ENCODE measurements around the gene FYTTD1. TPM values are rescaled to one million over a fixed set of nuclear protein-coding genes. Genes with fewer than 3 reads are reported as not detected.
A peak's percentile ranks its signal among the peaks of the same experiment; 100 is the strongest.
"Not testable (repeated sequence)": the region's sequence is repeated elsewhere in the genome, so short reads cannot be mapped to it uniquely, and the experiment has no call there.

FYTTD1 gene, protein sequence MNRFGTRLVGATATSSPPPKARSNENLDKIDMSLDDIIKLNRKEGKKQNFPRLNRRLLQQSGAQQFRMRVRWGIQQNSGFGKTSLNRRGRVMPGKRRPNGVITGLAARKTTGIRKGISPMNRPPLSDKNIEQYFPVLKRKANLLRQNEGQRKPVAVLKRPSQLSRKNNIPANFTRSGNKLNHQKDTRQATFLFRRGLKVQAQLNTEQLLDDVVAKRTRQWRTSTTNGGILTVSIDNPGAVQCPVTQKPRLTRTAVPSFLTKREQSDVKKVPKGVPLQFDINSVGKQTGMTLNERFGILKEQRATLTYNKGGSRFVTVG
- total RNA-seq = 17.1 TPM

DNA sequence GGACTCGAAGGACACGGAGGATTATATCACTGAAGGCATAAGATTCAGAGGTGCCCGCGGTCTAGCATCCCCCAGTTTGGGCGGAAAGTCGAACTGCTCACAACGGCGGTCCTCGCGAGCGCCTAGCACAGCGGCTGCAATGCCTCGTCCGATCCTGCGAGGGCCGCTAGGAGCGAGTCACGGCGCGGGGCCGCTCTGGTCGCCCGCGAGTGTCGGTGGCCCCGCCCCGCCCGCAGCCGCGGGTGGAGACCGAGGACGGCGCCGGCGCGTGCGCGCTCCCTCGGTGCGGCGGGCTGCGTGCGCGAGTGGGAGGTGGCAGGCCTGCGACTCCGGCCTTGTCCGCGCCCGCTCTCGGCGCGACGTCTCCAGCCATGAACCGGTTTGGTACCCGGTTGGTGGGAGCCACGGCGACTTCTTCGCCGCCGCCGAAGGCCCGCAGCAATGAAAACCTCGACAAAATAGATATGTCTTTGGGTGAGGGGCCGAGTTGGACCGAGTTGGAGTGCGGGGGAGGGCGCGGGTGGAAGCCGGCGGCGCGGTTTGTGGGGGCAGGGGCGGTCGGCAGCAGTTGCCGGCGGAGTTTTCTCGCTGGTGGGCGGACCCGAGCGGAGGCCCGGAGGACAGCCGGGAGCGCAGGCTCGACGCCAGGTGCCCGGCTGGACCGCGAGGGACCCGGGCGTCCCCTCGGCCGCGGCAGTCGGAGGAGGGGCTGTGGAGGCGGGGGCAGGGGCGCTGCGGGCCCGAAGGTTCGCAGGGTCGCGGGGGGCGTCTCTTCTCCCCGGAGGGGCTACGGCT is at the start of gene FYTTD1:
Gene FYTTD1, plus strand, starts transcription at position 283 of the 795 bp plus-strand sequence. Its CDS starts 89 bp downstream, at position 372.
- peak; percentile 94 for DNase-seq (ENCODE audit: low spot score)
- ATAC-seq = peak; percentile 92

DNA sequence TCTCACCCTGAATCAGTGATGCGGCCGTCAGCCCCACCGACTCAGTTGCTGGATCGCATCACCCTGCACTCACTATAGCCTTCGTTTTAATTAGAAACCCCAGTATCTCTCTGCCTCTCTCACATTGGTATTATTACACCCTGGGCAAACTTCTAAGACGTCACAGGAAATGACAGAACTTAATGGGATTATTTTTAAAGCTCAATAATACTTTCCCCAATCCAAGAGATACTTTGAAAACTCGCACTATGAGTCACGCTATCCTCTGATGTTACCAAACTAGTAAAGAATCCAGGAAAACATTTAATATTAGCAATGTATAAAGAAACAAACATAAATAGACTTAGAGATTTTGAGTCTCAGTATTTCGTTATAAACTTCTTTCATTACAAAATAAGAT is 49.6 kb upstream of the FYTTD1 start:
- DNase-seq (ENCODE audit: low spot score) (no peak), ATAC-seq (no peak)

DNA sequence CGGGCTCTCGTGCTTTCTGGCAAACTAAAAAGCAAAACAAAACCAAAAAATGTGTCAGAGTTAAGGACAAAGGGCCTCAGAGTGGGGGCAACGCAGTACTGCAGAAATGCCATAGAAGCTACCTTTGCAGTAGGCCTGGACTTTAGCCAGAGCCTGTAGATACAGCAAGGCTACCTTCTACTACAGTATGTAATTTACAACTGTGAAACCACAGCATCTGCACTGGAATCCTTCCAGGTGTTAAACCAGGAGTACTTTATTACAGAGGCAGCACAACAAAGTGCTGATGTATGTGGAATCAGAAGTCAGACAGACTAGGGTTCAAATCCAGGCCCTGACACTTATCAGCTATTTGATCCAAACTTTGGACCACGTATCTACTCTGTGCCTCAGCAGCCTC is 47.8 kb upstream of the FYTTD1 start:
- no peak for ATAC-seq
- DNase-seq (ENCODE audit: low spot score) = no peak

DNA sequence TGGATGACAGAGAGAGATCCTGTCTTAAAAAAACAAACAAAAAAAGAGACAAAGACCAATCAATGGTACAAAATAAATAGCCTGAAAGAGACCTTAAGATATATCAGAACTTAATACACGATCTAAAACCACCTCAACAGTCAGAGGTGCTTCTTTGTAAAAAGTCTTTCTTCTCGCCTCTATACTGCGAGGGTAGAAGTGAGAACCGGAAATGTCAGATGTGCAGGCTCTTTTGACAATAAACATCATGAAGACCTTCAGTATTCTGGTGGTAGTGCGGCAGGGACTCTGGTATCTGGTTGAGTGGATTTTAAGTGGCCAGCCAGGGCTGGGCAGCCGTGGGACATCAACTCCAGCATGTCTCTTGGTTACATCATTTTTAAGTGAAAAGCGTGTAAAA is 43.0 kb upstream of the FYTTD1 start:
- no peak for DNase-seq (ENCODE audit: low spot score)
- ATAC-seq = no peak

DNA sequence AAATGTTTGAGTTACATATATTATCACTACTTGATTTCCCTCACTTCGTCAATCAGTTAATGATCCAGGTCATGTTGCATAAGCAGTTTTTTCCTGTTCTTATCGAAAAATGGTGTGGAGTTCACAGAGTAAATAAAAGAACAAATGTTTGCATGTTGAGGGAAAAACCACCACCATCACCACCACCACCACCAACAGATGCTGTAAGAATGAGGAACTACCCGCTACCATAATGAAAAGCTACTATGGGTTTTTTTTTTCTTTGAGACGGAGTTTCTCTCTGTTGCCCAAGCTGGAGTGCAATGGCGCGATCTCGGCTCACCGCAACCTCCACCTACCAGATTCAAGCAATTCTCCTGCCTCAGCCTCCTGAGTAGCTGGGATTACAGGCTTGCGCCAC is 40.5 kb upstream of the FYTTD1 start:
- ATAC-seq = no peak
- DNase-seq (ENCODE audit: low spot score) = no peak

DNA sequence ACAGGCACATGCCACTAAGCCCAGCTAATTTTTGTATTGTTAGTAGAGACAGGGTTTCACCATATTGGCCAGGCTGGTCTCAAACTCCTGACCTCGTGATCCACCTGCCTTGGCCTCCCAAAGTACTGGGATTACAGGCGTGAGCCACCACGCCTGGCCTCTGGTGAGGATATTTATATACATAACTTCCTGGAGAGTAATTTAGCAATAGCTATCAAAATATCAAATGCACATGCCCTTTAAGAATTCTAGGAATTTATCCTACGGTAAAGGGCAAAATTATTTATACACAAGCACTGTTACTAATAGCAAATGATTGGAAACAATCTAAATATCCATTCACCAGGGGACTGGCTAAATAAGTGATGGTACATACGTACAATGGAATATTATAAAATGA is 38.7 kb upstream of the FYTTD1 start:
- DNase-seq (ENCODE audit: low spot score); ATAC-seq: not testable (repeated sequence)

DNA sequence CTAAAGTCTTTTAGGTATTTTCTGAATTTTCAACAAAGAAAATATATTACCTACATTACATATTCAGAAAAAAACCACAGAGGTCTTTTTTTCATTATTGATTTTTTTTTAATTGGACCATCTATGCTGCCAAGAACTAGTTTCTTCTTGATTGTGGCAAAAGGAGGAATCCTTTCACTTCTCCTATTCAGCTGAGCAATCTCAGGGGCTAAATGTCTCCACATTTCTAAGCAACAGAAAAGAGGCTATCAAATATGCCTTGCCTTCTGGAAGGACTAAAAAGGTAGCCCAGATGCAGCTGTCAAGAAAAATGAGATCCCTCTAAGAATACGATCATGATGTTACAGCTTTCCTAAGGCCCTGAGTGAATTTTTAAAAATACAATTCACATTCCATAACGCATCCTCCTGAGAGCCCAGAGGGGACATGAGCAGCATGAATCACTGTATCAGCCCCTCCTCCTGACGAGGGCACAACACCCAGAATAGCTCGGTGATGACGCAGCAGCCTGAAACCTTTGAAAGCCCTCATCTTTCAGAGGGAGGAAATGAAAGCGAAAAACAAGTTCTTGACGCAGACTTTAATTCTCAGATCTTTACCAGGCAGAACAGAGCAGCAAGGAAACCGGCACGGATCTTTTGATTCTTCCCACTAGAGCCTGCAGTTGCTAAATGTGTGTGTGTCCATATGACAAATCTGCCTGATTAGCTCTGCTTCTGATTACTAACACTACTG is 37.5 kb upstream of the FYTTD1 start:
- DNase-seq (ENCODE audit: low spot score) = peak; percentile 60
- ATAC-seq = peak; percentile 80

DNA sequence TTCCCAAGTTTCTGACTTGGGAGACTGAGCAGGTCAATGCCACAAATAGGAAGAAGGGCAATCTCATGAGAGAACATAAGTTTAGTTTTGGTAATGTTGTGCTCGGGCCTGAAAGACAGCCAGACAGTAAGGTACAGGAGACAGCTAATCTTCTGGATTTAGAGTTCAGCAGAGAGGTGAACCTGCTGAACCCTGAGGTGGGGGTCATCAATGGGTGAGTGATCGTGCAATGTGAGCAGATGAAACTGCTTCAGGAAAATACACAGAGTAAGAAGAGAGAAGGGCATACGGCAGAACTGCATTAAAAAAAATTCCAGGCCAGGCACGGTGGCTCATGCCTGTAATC is 36.2 kb upstream of the FYTTD1 start:
- no peak for ATAC-seq
- no peak for DNase-seq (ENCODE audit: low spot score)

DNA sequence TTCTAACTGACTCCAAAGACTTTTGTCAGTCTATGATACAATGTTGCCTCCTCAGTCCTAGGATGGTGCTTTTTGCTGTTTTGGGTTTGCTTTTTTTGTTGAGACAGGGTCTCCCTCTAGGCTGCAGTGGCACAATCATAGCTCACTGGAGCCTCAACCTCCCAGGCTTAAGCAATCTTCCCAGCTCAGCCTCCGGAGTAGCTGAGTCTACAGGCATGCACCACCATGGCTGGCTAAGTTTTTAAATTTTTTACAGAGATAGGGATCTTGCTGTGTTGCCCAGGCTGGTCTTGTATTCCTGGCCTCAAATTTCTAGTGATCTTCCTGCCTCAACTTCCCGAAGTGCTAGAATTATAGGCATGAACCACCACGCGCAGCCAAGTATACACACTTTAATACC is 35.4 kb upstream of the FYTTD1 start:
- ATAC-seq = no peak
- DNase-seq (ENCODE audit: low spot score) = no peak

DNA sequence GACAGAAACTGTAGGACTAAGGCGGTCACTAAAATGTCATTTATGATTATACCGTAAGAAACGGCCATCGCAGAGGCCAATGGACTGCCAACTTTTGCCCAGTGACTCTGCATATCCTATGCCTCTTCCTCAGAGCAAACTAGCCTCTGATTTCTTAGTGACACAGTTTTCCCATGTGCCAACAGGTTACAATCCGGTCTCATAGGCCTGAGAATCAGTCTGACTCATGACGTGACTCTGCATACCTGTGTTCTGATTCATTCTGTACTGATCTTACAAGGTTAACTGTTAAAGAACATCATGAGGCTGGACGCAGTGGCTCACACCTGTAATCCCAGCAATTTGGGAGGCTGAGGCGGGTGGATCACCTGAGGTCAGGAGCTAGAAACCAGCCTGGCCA is 30.8 kb upstream of the FYTTD1 start:
- DNase-seq (ENCODE audit: low spot score) (no peak), ATAC-seq (no peak)

DNA sequence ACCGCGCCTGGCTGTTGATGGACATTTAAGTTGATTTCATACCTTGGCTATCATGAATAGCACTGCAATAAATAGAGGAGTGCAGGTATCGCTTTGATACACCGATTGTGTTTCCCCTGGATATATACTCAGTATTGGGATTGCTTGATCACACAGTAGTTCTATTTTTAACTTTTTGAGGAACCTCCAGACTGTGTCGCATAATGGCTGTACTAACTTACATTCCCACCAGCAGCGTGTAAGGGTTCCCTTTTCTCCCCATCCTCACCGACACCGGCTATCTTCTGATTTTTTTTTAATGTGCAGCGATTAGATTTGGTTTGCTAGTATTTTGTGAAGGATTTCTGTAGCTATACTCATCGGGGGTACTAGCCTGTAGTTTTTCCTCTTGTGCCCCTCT is 29.0 kb upstream of the FYTTD1 start:
- ATAC-seq = no peak
- no peak for DNase-seq (ENCODE audit: low spot score)

DNA sequence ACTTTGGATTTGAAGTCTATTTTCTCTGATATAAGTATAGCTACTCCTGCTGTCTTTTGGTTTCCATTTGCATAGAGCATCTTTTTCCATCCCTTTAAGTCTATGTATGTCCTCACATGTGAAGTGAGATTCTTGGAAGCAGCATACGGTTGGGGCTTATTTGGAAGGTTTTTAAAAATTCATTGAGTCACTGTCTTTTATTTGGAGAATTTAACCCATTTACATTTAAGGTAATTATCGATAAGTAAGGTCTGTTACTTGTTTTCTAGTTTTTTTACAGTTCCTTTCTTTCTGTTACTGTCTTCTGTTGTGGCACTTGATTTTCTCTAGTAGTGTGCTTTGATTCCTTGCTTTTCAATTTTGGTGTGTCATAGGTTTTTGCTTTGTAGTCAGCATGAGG is 26.9 kb upstream of the FYTTD1 start:
- DNase-seq (ENCODE audit: low spot score) = no peak
- no peak for ATAC-seq

DNA sequence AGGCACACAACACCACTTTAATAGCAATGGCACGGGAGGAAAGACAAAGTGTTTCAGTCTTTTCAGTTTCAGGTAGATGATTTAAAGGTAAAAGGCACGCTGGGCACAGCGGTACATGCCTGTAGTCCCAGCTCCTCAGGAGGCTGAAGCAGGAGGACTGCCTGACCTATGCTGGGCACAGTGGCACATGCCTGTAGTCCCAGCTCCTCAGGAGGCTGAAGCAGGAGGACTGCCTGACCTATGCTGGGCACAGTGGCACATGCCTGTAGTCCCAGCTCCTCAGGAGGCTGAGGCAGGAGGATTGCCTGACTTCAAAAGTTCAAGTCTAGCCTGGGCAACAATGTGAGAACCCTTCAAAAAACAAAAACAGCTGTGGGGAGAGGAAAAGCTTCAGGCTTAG is 21.8 kb upstream of the FYTTD1 start:
- ATAC-seq; DNase-seq (ENCODE audit: low spot score): not testable (repeated sequence)

DNA sequence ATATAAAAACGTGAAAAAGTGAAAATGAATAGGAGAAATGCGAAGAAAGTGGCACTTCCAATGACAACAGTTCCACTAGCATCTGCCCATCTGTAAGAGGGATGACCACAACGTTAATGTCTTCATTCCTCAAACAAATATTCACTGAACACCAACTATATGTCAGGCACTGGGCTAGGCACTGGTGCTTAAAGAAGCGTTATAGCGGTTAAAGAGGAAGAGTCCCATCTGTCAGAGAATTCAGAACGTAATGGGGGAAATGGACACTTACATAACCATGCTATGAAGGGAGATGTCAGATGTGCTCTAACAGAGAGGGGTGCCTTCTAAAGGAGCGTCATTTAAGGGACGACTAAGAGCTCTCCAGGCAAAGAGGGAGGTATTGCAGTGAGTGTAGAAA is 21.2 kb upstream of the FYTTD1 start:
- ATAC-seq (no peak), DNase-seq (ENCODE audit: low spot score) (no peak)

DNA sequence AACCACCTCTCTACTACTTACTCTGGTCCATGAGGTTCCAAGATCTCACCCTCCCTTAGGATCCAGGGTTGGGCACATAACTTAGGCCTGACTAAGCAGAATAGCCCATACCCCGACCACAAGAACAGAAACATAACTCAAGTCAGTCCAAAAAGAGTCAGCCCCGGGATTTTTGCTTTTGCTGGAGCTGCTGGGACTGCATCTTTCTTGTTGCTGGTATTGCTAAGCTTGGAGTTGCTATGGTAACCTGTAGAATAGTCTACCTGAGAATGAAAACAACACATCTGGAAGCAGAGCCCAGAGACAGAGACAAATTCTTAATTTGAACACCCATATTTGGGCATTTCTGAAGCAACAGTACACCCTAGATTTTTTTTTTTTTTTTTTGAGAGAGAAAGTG is 19.5 kb upstream of the FYTTD1 start:
- DNase-seq (ENCODE audit: low spot score) (no peak), ATAC-seq (no peak)

DNA sequence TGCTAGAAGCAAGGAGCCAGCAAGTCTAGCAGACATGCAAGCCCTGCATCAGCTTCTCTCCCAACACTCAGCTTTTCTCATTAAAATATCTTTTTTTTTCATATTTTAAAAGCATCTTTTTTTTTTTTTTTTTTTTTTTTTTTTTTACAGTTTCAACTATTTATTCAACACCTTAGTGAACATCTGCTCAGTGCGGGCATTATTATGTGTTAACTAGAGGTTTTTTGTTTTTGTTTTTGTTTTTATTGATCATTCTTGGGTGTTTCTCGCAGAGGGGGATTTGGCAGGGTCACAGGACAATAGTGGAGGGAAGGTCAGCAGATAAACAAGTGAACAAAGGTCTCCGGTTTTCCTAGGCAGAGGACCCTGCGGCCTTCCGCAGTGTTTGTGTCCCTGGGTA is 18.9 kb upstream of the FYTTD1 start:
- ATAC-seq; DNase-seq (ENCODE audit: low spot score): not testable (repeated sequence)

DNA sequence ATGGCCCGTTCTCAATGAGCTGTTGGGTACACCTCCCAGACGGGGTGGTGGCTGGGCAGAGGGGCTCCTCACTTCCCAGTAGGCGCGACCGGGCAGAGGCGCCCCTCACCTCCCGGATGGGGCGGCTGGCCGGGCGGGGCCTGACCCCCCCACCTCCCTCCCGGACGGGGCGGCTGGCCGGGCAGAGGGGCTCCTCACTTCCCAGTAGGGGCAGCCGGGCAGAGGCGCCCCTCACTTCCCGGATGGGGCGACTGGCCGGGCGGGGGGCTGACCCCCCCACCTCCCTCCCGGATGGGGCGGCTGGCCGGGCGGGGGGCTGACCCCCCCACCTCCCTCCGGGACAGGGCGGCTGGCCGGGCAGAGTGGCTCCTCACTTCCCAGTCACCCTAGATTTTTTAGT is 18.2 kb upstream of the FYTTD1 start:
- not testable (repeated sequence) for ATAC-seq; DNase-seq (ENCODE audit: low spot score)

DNA sequence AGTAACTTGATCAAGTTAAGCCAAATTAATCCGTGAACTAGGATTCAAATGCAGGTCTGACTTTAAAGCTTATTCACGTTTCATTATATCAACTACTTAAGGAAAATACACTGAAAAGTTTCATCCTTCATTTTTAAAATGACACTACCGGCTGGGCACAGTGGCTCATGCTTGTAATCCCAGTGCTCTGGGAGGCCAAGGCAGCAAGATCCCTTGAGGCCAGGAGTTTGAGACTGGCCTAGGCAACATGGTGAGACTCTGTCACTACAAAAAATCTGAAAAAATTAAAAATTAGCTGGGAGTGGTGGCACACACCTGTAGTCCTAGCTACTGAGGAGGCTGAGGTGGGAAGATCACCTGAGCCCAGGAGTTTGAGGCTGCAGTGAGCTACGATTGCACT is 16.6 kb upstream of the FYTTD1 start:
- DNase-seq (ENCODE audit: low spot score) = no peak
- no peak for ATAC-seq

DNA sequence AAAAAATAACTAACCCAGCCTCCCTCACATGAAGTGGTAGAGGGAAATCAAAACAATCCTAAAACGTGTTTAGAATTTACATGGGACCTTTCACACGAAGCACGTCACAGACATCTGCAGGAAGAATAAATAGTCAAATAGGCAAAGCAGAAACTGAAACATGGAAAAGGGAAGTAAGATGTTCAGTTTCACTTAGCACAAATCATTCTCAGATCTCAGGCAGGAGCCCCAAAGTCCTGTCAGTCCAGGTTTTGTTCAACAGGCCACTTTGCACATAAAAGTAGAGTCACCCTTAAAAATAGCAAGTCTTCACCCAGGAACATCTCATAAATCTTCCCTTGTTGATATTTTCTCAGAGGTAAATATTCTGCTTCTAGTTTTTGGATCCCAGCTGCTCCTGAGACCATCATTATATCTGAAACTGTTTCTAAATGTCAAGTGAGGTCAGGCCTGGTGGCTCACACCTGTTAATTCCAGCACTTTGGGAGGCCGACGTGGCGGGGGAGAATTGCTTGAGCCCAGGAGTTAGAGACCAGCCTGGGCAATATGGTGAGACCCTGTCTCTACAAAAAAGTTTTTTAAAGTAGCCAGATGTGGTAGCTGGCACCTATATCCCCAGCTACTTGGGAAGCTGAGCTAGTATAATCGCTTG is 14.9 kb upstream of the FYTTD1 start:
- no peak for ATAC-seq
- no peak for DNase-seq (ENCODE audit: low spot score)

DNA sequence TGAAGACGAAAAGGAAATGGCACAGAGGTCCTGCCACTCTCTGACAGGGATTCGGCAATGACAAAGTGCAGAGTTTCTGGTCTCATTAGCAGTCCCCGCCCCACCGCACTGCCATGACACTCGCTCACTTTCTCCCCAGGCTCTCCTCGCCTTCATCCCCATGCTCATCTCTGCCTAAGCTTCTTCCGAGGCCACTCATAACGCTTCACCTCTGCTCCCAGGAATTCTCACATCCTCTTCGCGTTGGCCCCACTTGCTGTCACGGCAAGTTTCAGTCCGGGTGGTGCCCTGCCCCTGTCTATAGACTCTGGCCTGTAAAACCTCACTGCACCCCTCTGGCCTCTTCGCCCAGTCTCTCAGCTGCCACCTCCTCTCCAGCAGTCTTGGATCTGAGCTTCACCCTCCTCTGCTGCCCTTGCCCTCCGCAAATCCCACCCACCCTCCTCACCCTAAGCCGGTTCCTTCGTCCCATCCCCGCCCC is 13.6 kb upstream of the FYTTD1 start:
- DNase-seq (ENCODE audit: low spot score) (no peak), ATAC-seq (peak; percentile 23)
